HEK293T (cell line): ENCODE measurements around the gene PLEKHH3.

Source experiments
- CTCF ChIA-PET: fragments of 350-600 bp; formaldehyde crosslinking; extraction: SDS; loops from one replicate; lab custom pipeline; 2021; ENCODE audit warnings: antibody characterized with exemption, inconsistent platforms; lab: Yijun Ruan, JAX
- POLR2A ChIA-PET: fragments of 350-600 bp; formaldehyde crosslinking; extraction: SDS; loops from one replicate; lab custom pipeline; 2020; ENCODE audit warnings: antibody characterized with exemption, inconsistent platforms; lab: Yijun Ruan, JAX
- DNase-seq: peaks from one replicate; pipeline ENCODE4 v3.0.0; 2012; ENCODE audit warnings: mixed read lengths; ENCODE audit errors: extremely low spot score
- ARNT ChIP-seq: fragments of 450-650 bp; IDR thresholded peaks from 2 replicates; pipeline ENCODE4 v1.6.1; 2017; ENCODE audit warnings: mild to moderate bottlenecking
- BHLHE40 ChIP-seq: fragments of 450-650 bp; IDR thresholded peaks from 2 replicates; pipeline ENCODE4 v1.6.1; 2016; ENCODE audit warnings: mild to moderate bottlenecking, moderate library complexity, borderline replicate concordance
- CTBP1 ChIP-seq: fragments of 450-650 bp; IDR thresholded peaks from 2 replicates; pipeline ENCODE4 v1.6.1; 2016; ENCODE audit warnings: borderline replicate concordance
- ELF4 ChIP-seq: fragments of 450-650 bp; IDR thresholded peaks from 2 replicates; pipeline ENCODE4 v1.6.1; 2017; ENCODE audit warnings: antibody characterized with exemption
- FOXA1 ChIP-seq: fragments of 450-650 bp; IDR thresholded peaks from 2 replicates; pipeline ENCODE4 v1.6.1; 2016; ENCODE audit warnings: mild to moderate bottlenecking
- FOXK2 ChIP-seq: fragments of 450-650 bp; IDR thresholded peaks from 2 replicates; pipeline ENCODE4 v1.6.1; 2016; ENCODE audit warnings: mild to moderate bottlenecking
- FOXM1 ChIP-seq: fragments of 450-650 bp; IDR thresholded peaks from 2 replicates; pipeline ENCODE4 v1.6.1; 2017; ENCODE audit warnings: mild to moderate bottlenecking, borderline replicate concordance
- HDGF ChIP-seq: fragments of 450-650 bp; IDR thresholded peaks from 2 replicates; pipeline ENCODE4 v1.6.1; 2017; ENCODE audit warnings: antibody characterized with exemption, borderline replicate concordance
- L3MBTL2 ChIP-seq: fragments of 450-650 bp; conservative IDR thresholded peaks from 2 replicates; pipeline ENCODE4 v1.6.1; 2016; ENCODE audit warnings: mild to moderate bottlenecking
- LEF1 ChIP-seq: fragments of 450-650 bp; IDR thresholded peaks from 2 replicates; pipeline ENCODE4 v1.6.1; 2017; ENCODE audit warnings: mild to moderate bottlenecking, borderline replicate concordance
- NFRKB ChIP-seq: fragments of 450-650 bp; IDR thresholded peaks from 2 replicates; pipeline ENCODE4 v1.6.1; 2016; ENCODE audit warnings: mild to moderate bottlenecking, moderate library complexity
- SP1 ChIP-seq: fragments of 450-650 bp; IDR thresholded peaks from 2 replicates; pipeline ENCODE4 v1.6.1; 2017
- SUZ12 ChIP-seq: fragments of 450-650 bp; IDR thresholded peaks from 2 replicates; pipeline ENCODE4 v1.6.1; 2016; ENCODE audit warnings: mild to moderate bottlenecking
- ZNF384 ChIP-seq: fragments of 450-650 bp; IDR thresholded peaks from 2 replicates; pipeline ENCODE4 v1.6.1; 2016

PLEKHH3 gene

DNA sequence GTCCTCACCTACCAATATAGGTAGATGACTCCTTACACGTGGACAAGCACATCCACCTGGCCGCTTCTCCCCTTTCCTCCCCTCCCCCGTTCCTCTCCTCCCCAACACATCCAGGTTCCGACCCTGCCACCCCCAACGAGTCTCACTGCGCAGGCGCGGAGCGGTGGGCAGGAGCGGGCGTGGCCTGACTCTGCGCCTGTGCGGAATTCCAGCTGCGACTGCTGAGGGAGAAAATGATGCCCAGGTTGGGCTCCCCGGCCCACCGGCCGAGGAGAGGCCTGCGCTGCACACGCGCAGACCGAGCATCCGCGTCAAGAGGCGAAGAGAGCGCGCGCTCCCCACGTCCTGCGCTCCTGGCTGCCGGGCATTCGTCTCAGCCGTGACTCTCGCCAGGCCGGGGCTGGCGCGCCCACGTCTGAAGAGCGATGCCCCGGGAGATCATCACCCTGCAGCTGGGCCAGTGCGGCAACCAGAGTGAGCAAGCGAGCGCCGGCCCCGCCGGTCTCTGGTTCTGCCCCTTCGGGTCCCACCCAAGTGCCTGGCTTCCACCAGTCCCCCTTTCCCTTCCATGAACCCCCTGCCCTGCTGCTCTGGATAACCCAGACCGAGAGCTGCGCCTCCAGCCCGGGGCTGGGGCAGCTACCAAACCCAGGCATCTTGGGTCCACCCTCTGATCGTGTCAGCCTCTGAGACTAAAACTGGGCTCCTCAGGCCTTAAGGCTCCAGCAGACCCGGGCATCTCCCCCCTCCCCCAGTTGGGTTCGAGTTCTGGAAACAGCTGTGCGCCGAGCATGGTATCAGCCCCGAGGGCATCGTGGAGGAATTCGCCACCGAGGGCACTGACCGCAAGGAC lies 17.5 kb downstream of the PLEKHH3 start, which contains the start of gene TUBG2:
TSS of gene TUBG2 (plus strand) at position 206 of the 853 bp plus-strand sequence. CDS start at position 426, 220 bp downstream.
- TF ChIP-seq FOXK2 (no peak), SP1 (no peak)
- CTCF ChIA-PET: interaction anchor here (1.2 to 1.4 kb wide), 3 partner anchors 15 to 81 kb away, joined by 3 to 6 read pairs (median 4); partner anchors contain the start of gene PLEKHH3
- DNase-seq: peak; percentile 87
- POLR2A ChIA-PET: interaction anchor here (0.6 to 7.9 kb wide), 20 partner anchors 10 to 163 kb away, joined by 3 to 102 read pairs (median 4); partner anchors contain the start of genes NAGLU, PLEKHH3, PSMC3IP and RETREG3

DNA sequence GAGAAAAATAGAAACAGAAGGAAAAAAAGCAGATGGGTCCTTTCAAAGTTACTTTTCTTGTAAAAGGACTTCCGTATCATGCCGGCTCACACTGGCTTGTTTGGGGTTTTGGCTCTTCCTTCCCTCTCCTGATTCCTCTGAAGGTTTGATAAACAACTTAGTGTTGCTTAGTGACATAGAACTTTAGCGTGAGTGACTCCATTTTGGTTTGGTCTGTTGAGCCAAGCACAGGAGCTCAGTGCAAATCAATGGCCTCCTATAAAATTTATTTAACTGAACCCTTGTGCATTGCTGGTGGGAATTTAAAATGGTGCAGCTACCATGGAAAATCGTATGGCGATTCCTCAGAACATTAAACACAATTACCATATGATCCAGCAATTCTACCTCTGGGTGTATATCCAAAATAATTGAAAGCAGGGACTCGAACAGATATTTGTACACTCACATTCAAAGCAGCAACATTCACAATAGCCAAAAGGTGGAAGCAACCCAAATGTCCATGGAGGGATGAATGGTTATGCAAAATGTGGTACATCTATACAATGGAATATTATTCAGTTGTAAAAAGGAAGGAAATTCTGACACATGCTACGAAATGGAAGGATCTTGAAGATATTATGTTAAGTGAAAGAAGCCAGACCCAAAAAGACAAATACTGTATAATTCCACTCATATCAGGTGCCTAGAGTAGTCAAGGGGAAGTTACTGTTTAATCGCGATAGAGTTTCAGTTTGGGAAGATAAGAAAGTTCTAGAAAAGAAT lies 18.8 kb downstream of the PLEKHH3 start:
- DNase-seq: no peak
- ChIA-PET POLR2A (interaction anchor here (0.6 to 7.9 kb wide), 9 partner anchors 12 to 145 kb away, joined by 3 to 102 read pairs (median 6); partner anchors contain the start of genes PLEKHH3, PSMC3IP, RETREG3 and TUBG1), CTCF (interaction anchor here (1.4 kb wide), 1 partner anchor 18 kb away, joined by 6 read pairs; the partner anchor contains the start of gene PLEKHH3)
- TF ChIP-seq FOXK2: no peak
- no peak for TF ChIP-seq HDGF
- TF ChIP-seq ARNT: no peak

DNA sequence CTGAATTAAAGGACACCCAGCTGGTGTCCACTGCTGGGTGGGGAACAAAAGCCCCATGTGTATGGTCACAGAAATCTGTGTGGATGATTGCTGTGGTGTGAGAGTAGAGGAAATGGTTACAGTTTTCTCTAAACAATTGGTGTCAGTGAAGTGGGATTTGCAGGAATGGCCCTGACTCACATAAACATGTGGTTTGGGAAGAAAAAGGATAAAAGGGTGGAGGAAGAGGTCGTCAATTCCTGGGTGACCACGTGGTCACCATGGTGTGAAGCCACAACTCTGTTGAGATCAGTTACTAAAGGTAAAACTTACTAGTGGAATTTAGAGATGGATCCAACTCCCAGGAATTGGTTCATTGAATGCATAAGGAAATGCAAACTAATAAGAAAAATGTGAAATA lies 21.3 kb downstream of the PLEKHH3 start:
- ChIA-PET CTCF (interaction anchor here (0.7 kb wide), 1 partner anchor 77 kb away, joined by 3 read pairs; no protein-coding TSS in a partner anchor), POLR2A (interaction anchor here (2.6 kb wide), 1 partner anchor 46 kb away, joined by 19 read pairs; the partner anchor contains the start of genes RETREG3 and TUBG1)
- TF ChIP-seq FOXK2: no peak
- no peak for TF ChIP-seq ARNT
- TF ChIP-seq FOXM1: no peak
- peak; percentile 41; the same call in 1 of the 2 replicates for TF ChIP-seq L3MBTL2
- TF ChIP-seq SUZ12: no peak
- no peak for TF ChIP-seq CTBP1
- TF ChIP-seq SP1: no peak
- DNase-seq: no peak

DNA sequence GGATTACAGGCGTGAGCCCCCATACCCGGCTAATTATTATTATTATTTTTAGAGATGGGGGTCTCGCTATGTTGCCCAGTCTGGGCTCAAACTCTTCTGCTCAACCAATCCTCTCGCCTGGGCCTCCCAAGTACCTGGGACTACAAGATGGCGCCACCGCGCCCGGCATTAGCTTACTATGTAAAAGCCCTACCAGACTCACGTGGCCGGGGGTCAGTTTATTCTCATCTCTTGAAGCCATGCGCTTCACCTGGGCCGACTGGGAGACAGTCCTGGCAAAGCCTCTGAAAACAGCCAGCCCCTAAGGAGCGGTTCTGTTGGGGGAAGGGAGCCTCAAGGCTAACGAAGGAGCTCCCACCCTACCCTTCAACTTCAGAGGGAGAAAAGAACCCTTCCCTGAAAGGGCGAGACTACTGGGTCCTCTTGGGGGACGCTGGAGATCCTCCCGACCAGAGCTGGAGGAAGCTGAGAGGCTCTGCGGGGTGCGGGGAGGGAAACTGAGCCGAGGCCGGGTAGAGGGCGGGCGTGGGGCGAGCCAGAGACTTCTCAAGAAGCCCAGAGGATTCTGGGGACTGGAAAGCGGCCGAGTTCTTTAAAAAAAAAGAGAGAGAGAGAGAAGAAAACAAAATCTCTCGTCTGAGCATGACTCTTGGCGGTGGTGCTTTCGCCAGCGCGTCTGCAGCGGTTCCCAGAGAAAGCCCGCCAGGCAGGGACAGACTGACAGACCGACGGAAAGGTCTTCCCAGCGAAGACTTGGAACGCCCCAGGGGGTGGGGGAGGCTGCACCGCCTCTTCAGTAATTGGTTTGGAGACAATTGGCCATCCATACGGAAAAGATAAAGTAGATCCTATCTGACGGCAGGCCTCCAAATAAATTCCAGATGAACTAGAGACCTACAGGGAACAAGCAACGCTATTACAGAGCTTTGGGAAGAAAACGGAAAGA lies 23.3 kb downstream of the PLEKHH3 start:
- TF ChIP-seq CTBP1: no peak
- 0 out of 2 replicates have a peak, but pooled peaks have one; percentile 57 for TF ChIP-seq ZNF384
- peak; percentile 56; the same call in 1 of the 2 replicates for TF ChIP-seq L3MBTL2
- ChIA-PET POLR2A (interaction anchor here (0.7 to 2.6 kb wide), 12 partner anchors 8 to 344 kb away, joined by 3 to 19 read pairs (median 4); partner anchors contain the start of genes PLEKHH3, PSMC3IP, RETREG3 and RPL27), CTCF (interaction anchor here (0.7 kb wide), 1 partner anchor 21 kb away, joined by 3 read pairs; no protein-coding TSS in a partner anchor)
- peak; percentile 52 for DNase-seq

DNA sequence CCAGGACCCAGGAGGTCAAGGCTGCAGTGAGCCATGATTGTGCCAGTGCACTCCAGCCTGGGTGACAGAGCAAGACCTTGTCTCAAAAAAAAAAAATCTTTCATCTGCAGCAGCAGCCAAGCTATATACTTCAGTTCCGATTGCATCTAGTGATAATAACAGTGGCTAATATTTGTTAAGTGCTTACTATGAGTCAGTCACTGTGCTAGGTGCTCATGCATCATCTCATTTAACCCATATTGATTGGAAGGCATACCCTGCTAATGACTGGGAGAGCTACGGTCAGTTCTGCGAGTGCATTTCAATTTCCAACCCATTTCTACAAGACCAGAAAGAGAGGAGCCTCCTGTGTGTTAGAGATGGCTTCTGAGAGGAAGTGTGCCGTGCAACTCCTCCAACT lies 25.4 kb downstream of the PLEKHH3 start:
- no peak for DNase-seq
- TF ChIP-seq ARNT: no peak
- TF ChIP-seq FOXM1: no peak
- no peak for TF ChIP-seq FOXK2
- TF ChIP-seq SP1: no peak
- no peak for TF ChIP-seq NFRKB
- TF ChIP-seq CTBP1: no peak
- no peak for TF ChIP-seq HDGF
- no peak for TF ChIP-seq LEF1
- TF ChIP-seq ELF4: no peak
- TF ChIP-seq SUZ12: no peak
- no peak for TF ChIP-seq L3MBTL2
- ChIA-PET POLR2A (no interaction called here), CTCF (interaction anchor here (1.2 kb wide), 1 partner anchor 28 kb away, joined by 4 read pairs; no protein-coding TSS in a partner anchor)

DNA sequence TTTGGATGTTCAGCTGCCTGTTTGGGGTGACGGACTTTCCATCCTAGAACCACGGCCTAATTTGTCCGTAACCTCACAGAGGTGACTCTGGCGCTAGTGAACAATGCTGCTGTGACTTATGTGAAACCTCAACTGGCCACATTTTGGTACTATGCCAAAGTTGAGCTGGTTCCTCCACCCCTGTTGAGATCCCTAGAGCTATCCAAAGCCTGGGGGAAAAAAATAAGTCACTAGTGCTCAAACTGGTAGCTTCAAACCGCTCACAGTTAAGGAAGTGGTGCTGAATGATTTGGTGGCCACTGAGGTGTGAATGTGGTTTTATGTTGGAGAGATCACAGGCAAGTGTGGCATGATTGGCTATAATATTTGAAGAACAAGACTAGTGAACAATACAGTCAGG lies 29.0 kb downstream of the PLEKHH3 start:
- CTCF ChIA-PET: no interaction called here
- TF ChIP-seq HDGF (no peak), NFRKB (no peak), FOXA1 (no peak), ZNF384 (no peak), FOXK2 (no peak), BHLHE40 (no peak), LEF1 (no peak), ELF4 (no peak), CTBP1 (no peak), ARNT (no peak), SP1 (no peak)
- DNase-seq: no peak
- POLR2A ChIA-PET: interaction anchor here (0.9 to 2.7 kb wide), 2 partner anchors 12 to 30 kb away, joined by 3 to 11 read pairs; partner anchors contain the start of gene TUBG2

DNA sequence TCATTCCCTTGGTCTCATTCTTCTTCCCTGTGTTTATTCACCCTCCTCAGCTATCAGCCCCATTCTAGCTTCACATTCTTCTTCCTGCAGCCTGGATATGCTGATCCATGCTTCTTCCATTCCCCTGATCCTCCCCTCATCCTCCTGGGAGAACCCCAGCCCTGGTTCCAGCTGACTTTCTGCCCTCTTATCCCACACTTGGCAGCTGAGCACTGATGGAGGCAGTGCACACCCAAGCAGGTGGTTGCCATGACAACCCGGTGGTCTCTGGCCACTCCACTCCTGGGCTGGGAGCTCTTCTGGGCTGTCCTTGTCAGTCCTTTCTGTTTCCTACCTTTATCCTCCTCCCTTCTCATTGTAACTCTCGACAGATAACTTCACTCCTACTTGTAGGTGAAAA lies 34.5 kb downstream of the PLEKHH3 start:
- TF ChIP-seq FOXM1: no peak
- no peak for TF ChIP-seq CTBP1
- TF ChIP-seq HDGF: no peak
- ChIA-PET POLR2A (interaction anchor here (0.5 to 0.7 kb wide), 2 partner anchors 11 to 14 kb away, joined by 3 read pairs; no protein-coding TSS in a partner anchor), CTCF (interaction anchor here (0.6 kb wide), 1 partner anchor 81 kb away, joined by 3 read pairs; no protein-coding TSS in a partner anchor)
- DNase-seq: no peak
